Chondrocyte (in vitro differentiated cells): ENCODE measurements around the gene SPTBN1. TPM values are rescaled to one million over a fixed set of nuclear protein-coding genes. Genes with fewer than 3 reads are reported as not detected.
A peak's percentile ranks its signal among the peaks of the same experiment; 100 is the strongest.

Experiments used
- DNase-seq: peaks from one replicate; pipeline ENCODE4 v3.0.0; 2021; ENCODE audit warnings: mixed read lengths, low spot score
- H3K27ac Mint-ChIP-seq: one replicate; pipeline ENCODE4 v1.8.0; 2021; ENCODE audit warnings: mild to moderate bottlenecking, moderate library complexity, mixed read lengths; ENCODE audit not compliant: unreplicated experiment
- H3K27me3 Mint-ChIP-seq: 2 replicates; pipeline ENCODE4 v1.8.0; 2021; ENCODE audit warnings: low read depth, mixed read lengths
- H3K36me3 Mint-ChIP-seq: 2 replicates; pipeline ENCODE4 v1.8.0; 2021; ENCODE audit warnings: low read depth, mixed read lengths
- H3K4me1 Mint-ChIP-seq: 2 replicates; pipeline ENCODE4 v1.8.0; 2021; ENCODE audit warnings: low read depth, mild to moderate bottlenecking, mixed read lengths
- H3K4me3 Mint-ChIP-seq: one replicate; pipeline ENCODE4 v1.8.0; 2021; ENCODE audit warnings: mild to moderate bottlenecking, moderate library complexity, mixed read lengths; ENCODE audit not compliant: unreplicated experiment
- H3K9me3 Mint-ChIP-seq: 2 replicates; pipeline ENCODE4 v1.8.0; 2021; ENCODE audit warnings: low read depth, mixed read lengths
- total RNA-seq: library from RNA; stranded (reverse); gene quantifications from 3 replicates; pipeline ENCODE4 v1.2.1, GENCODE V29; 2021
- TF ChIP-seq, protein P1 (sequence below): fragments of 200-600 bp; sonication (generic); IDR thresholded peaks from 2 replicates; pipeline ENCODE4 v1.5.0; 2021; ENCODE audit warnings: antibody characterized with exemption, mild to moderate bottlenecking, moderate library complexity

SPTBN1 gene
- total RNA-seq, 1 donor from 2014 or later, result 297 TPM

DNA sequence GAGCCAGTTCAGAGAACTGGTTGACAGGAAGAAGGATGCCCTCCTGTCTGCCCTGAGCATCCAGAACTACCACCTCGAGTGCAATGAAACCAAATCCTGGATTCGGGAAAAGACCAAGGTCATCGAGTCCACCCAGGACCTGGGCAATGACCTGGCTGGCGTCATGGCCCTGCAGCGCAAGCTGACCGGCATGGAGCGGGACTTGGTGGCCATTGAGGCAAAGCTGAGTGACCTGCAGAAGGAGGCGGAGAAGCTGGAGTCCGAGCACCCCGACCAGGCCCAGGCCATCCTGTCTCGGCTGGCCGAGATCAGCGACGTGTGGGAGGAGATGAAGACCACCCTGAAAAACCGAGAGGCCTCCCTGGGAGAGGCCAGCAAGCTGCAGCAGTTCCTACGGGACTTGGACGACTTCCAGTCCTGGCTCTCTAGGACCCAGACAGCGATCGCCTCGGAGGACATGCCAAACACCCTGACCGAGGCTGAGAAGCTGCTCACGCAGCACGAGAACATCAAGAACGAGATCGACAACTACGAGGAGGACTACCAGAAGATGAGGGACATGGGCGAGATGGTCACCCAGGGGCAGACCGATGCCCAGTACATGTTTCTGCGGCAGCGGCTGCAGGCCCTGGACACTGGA is 174.9 kb downstream of the SPTBN1 start:
- TF ChIP-seq, protein P1, sequence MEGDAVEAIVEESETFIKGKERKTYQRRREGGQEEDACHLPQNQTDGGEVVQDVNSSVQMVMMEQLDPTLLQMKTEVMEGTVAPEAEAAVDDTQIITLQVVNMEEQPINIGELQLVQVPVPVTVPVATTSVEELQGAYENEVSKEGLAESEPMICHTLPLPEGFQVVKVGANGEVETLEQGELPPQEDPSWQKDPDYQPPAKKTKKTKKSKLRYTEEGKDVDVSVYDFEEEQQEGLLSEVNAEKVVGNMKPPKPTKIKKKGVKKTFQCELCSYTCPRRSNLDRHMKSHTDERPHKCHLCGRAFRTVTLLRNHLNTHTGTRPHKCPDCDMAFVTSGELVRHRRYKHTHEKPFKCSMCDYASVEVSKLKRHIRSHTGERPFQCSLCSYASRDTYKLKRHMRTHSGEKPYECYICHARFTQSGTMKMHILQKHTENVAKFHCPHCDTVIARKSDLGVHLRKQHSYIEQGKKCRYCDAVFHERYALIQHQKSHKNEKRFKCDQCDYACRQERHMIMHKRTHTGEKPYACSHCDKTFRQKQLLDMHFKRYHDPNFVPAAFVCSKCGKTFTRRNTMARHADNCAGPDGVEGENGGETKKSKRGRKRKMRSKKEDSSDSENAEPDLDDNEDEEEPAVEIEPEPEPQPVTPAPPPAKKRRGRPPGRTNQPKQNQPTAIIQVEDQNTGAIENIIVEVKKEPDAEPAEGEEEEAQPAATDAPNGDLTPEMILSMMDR, result no peak
- Mint-ChIP-seq H3K27ac (no peak overlapping the region), H3K27me3 (no peaks in the 10 kb centered on the region), H3K9me3 (no peaks in the 10 kb centered on the region), H3K36me3 (peaks cover 54% of the 10 kb centered on the region), H3K4me1 (peaks cover 38% of the 10 kb centered on the region), H3K4me3 (no peak overlapping the region)
- no peak for DNase-seq

DNA sequence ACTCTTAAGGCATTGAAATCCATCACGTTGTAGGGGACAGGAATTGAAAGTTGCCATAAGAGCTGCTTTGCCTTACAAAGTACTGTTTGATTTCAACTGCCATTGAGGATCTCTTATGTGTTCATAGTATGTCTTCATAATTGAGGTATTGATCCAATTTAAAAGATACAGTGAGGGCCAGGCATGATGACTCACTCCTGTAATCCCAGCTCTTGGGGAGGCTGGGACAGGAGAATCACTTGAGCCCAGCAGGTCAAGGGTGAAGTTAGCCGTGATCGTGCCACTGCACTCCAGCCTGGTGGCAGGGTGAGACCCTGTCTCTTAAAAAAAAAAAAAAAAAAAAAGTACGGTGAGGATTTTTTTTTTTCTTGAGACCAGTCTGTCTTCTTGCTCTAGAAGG is 175.6 kb downstream of the SPTBN1 start:
- peak overlapping the region; percentile 66 for H3K27ac Mint-ChIP-seq
- no peak overlapping the region for H3K4me3 Mint-ChIP-seq
- H3K36me3 Mint-ChIP-seq, result peaks cover 48% of the 10 kb centered on the region
- H3K4me1 Mint-ChIP-seq, result peaks cover 43% of the 10 kb centered on the region
- TF ChIP-seq, protein P1, result no peak
- no peaks in the 10 kb centered on the region for H3K9me3 Mint-ChIP-seq
- no peak for DNase-seq
- no peaks in the 10 kb centered on the region for H3K27me3 Mint-ChIP-seq

DNA sequence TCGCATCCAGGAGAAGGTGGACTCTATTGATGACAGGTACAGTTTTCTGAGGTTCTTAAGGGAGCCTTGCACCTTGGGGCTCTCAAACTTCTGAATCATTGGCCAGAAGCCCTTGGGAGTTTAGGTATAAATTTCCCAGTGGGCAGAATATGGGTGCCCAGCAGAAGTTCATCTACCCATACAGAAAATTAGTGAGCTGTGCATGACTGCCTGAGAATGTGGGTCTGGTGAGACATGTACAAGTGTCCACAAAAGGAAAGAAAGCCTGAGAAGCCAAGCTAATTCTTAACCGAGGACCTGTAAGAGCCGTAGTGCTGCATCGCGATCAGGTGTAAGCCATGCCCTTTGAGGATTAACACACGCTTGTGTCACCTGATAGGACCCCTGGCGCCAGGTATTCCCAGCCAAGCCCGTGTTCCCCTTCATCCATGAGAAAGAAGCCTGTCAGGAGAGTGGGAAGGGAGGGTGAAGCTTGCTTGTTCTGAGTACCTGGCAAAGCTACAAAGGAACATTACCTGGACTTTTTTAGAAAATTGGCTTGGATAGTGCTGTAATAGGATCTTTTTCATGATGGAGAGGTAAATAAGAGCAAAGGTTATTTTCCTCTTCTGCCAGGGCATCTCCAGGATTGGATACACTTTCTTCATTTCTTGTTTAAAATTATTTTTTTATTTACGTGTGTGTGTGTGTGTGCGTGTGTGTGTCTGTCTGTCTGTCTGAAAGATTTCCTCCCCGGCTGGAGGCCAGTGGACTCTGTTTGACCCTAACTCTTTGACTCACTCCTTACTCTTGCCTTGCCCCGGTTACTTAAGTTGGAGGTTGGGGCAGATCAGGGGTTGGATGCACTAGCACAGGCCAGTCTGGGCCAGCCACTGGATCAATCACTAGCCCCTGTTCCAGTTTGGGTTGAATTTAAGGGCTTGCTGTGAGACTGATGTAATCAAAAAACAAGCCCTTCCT is 176.9 kb downstream of the SPTBN1 start:
- Mint-ChIP-seq H3K4me1 (peaks cover 52% of the 10 kb centered on the region), H3K9me3 (no peaks in the 10 kb centered on the region), H3K4me3 (no peak overlapping the region), H3K36me3 (peaks cover 38% of the 10 kb centered on the region), H3K27me3 (no peaks in the 10 kb centered on the region), H3K27ac (peak overlapping the region; percentile 97)
- no peak for DNase-seq
- TF ChIP-seq, protein P1, result no peak

DNA sequence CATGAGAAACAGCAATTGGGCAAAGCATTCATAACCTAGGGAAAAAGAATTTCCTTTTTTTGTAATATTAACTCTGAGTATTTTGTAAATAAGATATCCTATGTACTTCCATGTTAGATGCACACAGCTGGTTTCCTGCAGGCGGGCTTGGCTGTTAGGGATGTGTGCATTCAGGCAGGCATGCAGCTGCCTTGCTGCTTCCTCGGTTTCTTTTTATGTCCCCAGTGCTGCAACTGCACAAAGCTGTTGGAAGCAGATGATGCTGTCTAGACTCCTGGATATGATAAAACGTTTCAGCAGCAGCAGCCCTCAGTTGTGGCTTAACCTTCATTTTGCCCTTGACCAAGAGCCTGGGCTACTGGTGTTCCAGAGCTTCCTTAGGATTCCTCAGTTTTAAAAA is 177.9 kb downstream of the SPTBN1 start:
- DNase-seq, result no peak
- Mint-ChIP-seq H3K27me3 (no peaks in the 10 kb centered on the region), H3K4me1 (peaks cover 54% of the 10 kb centered on the region), H3K36me3 (peaks cover 34% of the 10 kb centered on the region), H3K9me3 (no peaks in the 10 kb centered on the region), H3K4me3 (peak overlapping the region; percentile 41), H3K27ac (peak overlapping the region; percentile 97)
- TF ChIP-seq, protein P1, result no peak
